HCT116 (cell line): Measurements from ENCODE around the gene GDPD2. TPM values are rescaled to one million over a fixed set of nuclear protein-coding genes. Genes with fewer than 3 reads are reported as not detected.

Source experiments
- ATAC-seq: fragments of 200-7000 bp; cut with Tn5 transposase; 2 replicates; pipeline ENCODE4 v1.9.1; 2020; ENCODE audit warnings: mild to moderate bottlenecking, moderate library complexity
- BruUV-seq: library from RNA; stranded (reverse); fragments of 400-500 nt; replicated peaks from 2 replicates; lab custom pipeline; 2021; lab: Mats Ljungman, UMichigan
- CTCF ChIA-PET: fragments of 300-600 bp; sonication (Branson Sonifier 250); formaldehyde crosslinking; loops from one replicate; lab custom pipeline; 2021; ENCODE audit warnings: antibody characterized with exemption; lab: Charles Lee
- POLR2A ChIA-PET: fragments of 300-600, 350-600 bp; sonication (Branson Sonifier 250); formaldehyde crosslinking; loops from one replicate; lab custom pipeline; 2021; ENCODE audit warnings: antibody characterized with exemption; lab: Charles Lee
- RAD21 ChIA-PET, 2 experiments: fragments of 300-600 bp; sonication (Branson Sonifier 250); formaldehyde crosslinking; loops; one replicate each; lab custom pipeline; 2023; ENCODE audit warnings: low total read pairs in 2 of 2; ENCODE audit not compliant: uncharacterized antibody in 2 of 2, unreplicated experiment in 2 of 2, low non-redundant PET in 1 of 2; lab: Charles Lee
- DNase-seq: peaks from one replicate; pipeline ENCODE4 v3.0.0-alpha.2; 2010; ENCODE audit warnings: low read depth, low spot score
- H2AFZ ChIP-seq: fragments of 200-600 bp; shearing (Covaris generic), sonication (generic); 2 replicates; pipeline ENCODE4 v1.6.1; 2017; ENCODE audit warnings: low read depth, mixed run types, mixed read lengths, antibody characterized with exemption, low read length; ENCODE audit not compliant: poor library complexity, severe bottlenecking
- H3K27ac ChIP-seq: 2 replicates; pipeline ENCODE4 v1.5.1; 2012; ENCODE audit warnings: low read depth, low read length
- H3K27me3 ChIP-seq: fragments of 200-600 bp; sonication (generic); 2 replicates; pipeline ENCODE4 v1.6.1; 2016; ENCODE audit warnings: mixed run types, low read length, mixed read lengths; ENCODE audit not compliant: insufficient read depth
- H3K36me3 ChIP-seq, 2 experiments: fragments of 200-500 bp in 1 of 2; fragments of 200-600 bp in 1 of 2; sonication (Bioruptor generic) in 1 of 2; sonication (generic) in 1 of 2; 2 replicates each; pipeline versions ENCODE4 v1.5.1 to v1.6.1; 2014 to 2016; ENCODE audit warnings: low read length in 2 of 2, inconsistent platforms in 1 of 2, mixed read lengths in 1 of 2, mixed run types in 1 of 2; ENCODE audit not compliant: insufficient read depth in 2 of 2, control insufficient read depth in 1 of 2
- H3K4me1 ChIP-seq, 2 experiments: fragments of 200-600 bp in 1 of 2; sonication (generic) in 1 of 2; 2 replicates each; pipeline versions ENCODE4 v1.5.1 to v1.6.1; 2012 to 2017; ENCODE audit warnings: low read length in 2 of 2, inconsistent platforms in 1 of 2, mild to moderate bottlenecking in 1 of 2, mixed read lengths in 1 of 2, mixed run types in 1 of 2, moderate library complexity in 1 of 2; ENCODE audit not compliant: insufficient read depth in 2 of 2, control insufficient read depth in 1 of 2
- H3K4me2 ChIP-seq: fragments of 200-600 bp; sonication (generic); 2 replicates; pipeline ENCODE4 v1.6.1; 2017; ENCODE audit warnings: mixed run types, low read length, mixed read lengths
- H3K4me3 ChIP-seq, 2 experiments: fragments of 200-600 bp in 1 of 2; sonication (generic) in 1 of 2; replicated peaks in 1 of 2; 2 replicates each; pipeline ENCODE4 v1.5.1; 2011 to 2016; ENCODE audit warnings: low read length in 2 of 2, control low read depth in 1 of 2, low read depth in 1 of 2, mild to moderate bottlenecking in 1 of 2, mixed read lengths in 1 of 2, mixed run types in 1 of 2
- H3K79me2 ChIP-seq: fragments of 200-600 bp; sonication (generic); 2 replicates; pipeline ENCODE4 v1.6.1; 2017; ENCODE audit warnings: mild to moderate bottlenecking, mixed run types, low read length, moderate library complexity, mixed read lengths; ENCODE audit not compliant: insufficient read depth
- H3K9ac ChIP-seq: fragments of 200-600 bp; sonication (generic); 2 replicates; pipeline ENCODE4 v1.6.1; 2016; ENCODE audit warnings: low read length, mixed read lengths
- H3K9me2 ChIP-seq: fragments of 200-600 bp; sonication (generic), shearing (Covaris generic); 2 replicates; pipeline ENCODE4 v1.6.1; 2017; ENCODE audit warnings: mixed run types, mild to moderate bottlenecking, moderate library complexity; ENCODE audit not compliant: insufficient read depth
- H3K9me3 ChIP-seq, 2 experiments: fragments of 200-500 bp in 1 of 2; fragments of 200-600 bp in 1 of 2; sonication (Bioruptor generic) in 1 of 2; sonication (generic) in 1 of 2; 2 replicates each; pipeline ENCODE4 v1.6.1; 2014 to 2017; ENCODE audit warnings: low read length in 2 of 2, mixed read lengths in 2 of 2, inconsistent platforms in 1 of 2, low read depth in 1 of 2, mild to moderate bottlenecking in 1 of 2, mixed run types in 1 of 2, moderate library complexity in 1 of 2; ENCODE audit not compliant: control insufficient read depth in 1 of 2, insufficient read depth in 1 of 2
- H4K20me1 ChIP-seq: fragments of 200-600 bp; sonication (generic), shearing (Covaris generic); 2 replicates; pipeline ENCODE4 v1.6.1; 2017; ENCODE audit warnings: mixed run types, mild to moderate bottlenecking, moderate library complexity; ENCODE audit not compliant: insufficient read depth
- CBX3 ChIP-seq: IDR thresholded peaks from 2 replicates; pipeline ENCODE4 v1.6.1; 2012; ENCODE audit warnings: low read depth
- CEBPB ChIP-seq: IDR thresholded peaks from 2 replicates; pipeline ENCODE4 v1.6.1; 2012; ENCODE audit warnings: low read depth
- EGR1 ChIP-seq: IDR thresholded peaks from 2 replicates; pipeline ENCODE4 v1.6.1; 2012; ENCODE audit warnings: low read depth
- ELF1 ChIP-seq: IDR thresholded peaks from 2 replicates; pipeline ENCODE4 v1.6.1; 2012; ENCODE audit warnings: low read depth, borderline replicate concordance
- FOSL1 ChIP-seq: IDR thresholded peaks from 2 replicates; pipeline ENCODE4 v1.6.1; 2012; ENCODE audit warnings: low read depth
- POLR2A ChIP-seq: IDR thresholded peaks from 2 replicates; pipeline ENCODE4 v1.7.0; 2011; ENCODE audit warnings: borderline replicate concordance; ENCODE audit not compliant: insufficient read depth, insufficient read length; ENCODE audit errors: extremely low read depth
- POLR2AphosphoS5 ChIP-seq: IDR thresholded peaks from 2 replicates; pipeline ENCODE4 v1.6.1; 2011; ENCODE audit warnings: mild to moderate bottlenecking, low read depth, low read length, moderate library complexity
- SP1 ChIP-seq: IDR thresholded peaks from 2 replicates; pipeline ENCODE4 v1.6.1; 2012; ENCODE audit warnings: low read depth
- SRF ChIP-seq: IDR thresholded peaks from 2 replicates; pipeline ENCODE4 v1.6.1; 2012; ENCODE audit warnings: low read depth
- ZFX ChIP-seq: fragments of 450-650 bp; IDR thresholded peaks from 2 replicates; pipeline ENCODE4 v1.6.1; 2017
- intact Hi-C: fragments of 100-400 bp; cut with micrococcal nuclease; formaldehyde crosslinking; loops from 2 replicates; pipeline ENCODE4 v1.10.0; 2022
- total RNA-seq: library from RNA; stranded (reverse); gene quantifications from one replicate; pipeline ENCODE4 v1.2.1, GENCODE V29; 2021; ENCODE audit not compliant: unreplicated experiment
- TF ChIP-seq, protein P1 (sequence below), 3 experiments: fragments of 200-600 bp in 1 of 3; sonication (generic) in 1 of 3; IDR thresholded peaks in 2 of 3; conservative IDR thresholded peaks in 1 of 3; 2 replicates each; pipeline ENCODE4 v1.5.1; 2012 to 2017; ENCODE audit warnings: low read depth in 2 of 3, low read length in 2 of 3, antibody characterized with exemption in 1 of 3, borderline replicate concordance in 1 of 3, control low read depth in 1 of 3, mild to moderate bottlenecking in 1 of 3, mixed read lengths in 1 of 3, mixed run types in 1 of 3, moderate library complexity in 1 of 3; ENCODE audit not compliant: insufficient read depth in 1 of 3
- TF ChIP-seq, protein P2 (sequence below): IDR thresholded peaks from 2 replicates; pipeline ENCODE4 v1.6.1; 2012
- TF ChIP-seq, protein P3 (sequence below): IDR thresholded peaks from 2 replicates; pipeline ENCODE4 v1.6.1; 2012

GDPD2 gene
- total RNA-seq, 1 experiment from 2014 or later: not detected

GRCh38 chrX:70424801-70425200 lies 1.7 kb downstream of the GDPD2 start:
- BruUV-seq: no TSS peak

GRCh38 chrX:70426286-70427278 lies 3.5 kb downstream of the GDPD2 start:
- no peaks in the 10 kb centered on the region for H3K79me2 ChIP-seq
- ChIA-PET RAD21 (interaction anchor here in 1 of 2 experiments (0.7 kb wide), 1 partner anchor 238 kb away, joined by 7 read pairs; no protein-coding TSS in a partner anchor), CTCF (no interaction called here), POLR2A (no interaction called here)
- H3K9ac ChIP-seq: no peak overlapping the region
- H4K20me1 ChIP-seq: no peaks in the 10 kb centered on the region
- H3K9me2 ChIP-seq: no peaks in the 10 kb centered on the region
- no peak overlapping the region for H2AFZ ChIP-seq
- no peak for ATAC-seq
- no peak for TF ChIP-seq SP1
- TF ChIP-seq POLR2AphosphoS5: no peak
- TF ChIP-seq, protein P1, sequence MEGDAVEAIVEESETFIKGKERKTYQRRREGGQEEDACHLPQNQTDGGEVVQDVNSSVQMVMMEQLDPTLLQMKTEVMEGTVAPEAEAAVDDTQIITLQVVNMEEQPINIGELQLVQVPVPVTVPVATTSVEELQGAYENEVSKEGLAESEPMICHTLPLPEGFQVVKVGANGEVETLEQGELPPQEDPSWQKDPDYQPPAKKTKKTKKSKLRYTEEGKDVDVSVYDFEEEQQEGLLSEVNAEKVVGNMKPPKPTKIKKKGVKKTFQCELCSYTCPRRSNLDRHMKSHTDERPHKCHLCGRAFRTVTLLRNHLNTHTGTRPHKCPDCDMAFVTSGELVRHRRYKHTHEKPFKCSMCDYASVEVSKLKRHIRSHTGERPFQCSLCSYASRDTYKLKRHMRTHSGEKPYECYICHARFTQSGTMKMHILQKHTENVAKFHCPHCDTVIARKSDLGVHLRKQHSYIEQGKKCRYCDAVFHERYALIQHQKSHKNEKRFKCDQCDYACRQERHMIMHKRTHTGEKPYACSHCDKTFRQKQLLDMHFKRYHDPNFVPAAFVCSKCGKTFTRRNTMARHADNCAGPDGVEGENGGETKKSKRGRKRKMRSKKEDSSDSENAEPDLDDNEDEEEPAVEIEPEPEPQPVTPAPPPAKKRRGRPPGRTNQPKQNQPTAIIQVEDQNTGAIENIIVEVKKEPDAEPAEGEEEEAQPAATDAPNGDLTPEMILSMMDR (IDR thresholded peaks at IDR 0.05 in 2 of 3, conservative IDR thresholded peaks at IDR 0.05 in 1 of 3; ENCODE audit: borderline replicate concordance in 1 of 3, insufficient read depth in 1 of 3, low read depth in 2 of 3, low read length in 2 of 3): no peak
- H3K36me3 ChIP-seq: no peaks in the 10 kb centered on the region
- H3K27ac ChIP-seq: no peak overlapping the region
- H3K27me3 ChIP-seq: no peaks in the 10 kb centered on the region
- no peaks in the 10 kb centered on the region for H3K4me1 ChIP-seq
- no peak overlapping the region for H3K4me2 ChIP-seq
- DNase-seq: no peak
- BruUV-seq: no TSS peak
- H3K9me3 ChIP-seq: no peaks in the 10 kb centered on the region
- intact Hi-C loops: loop anchor here (10.0 kb wide), 1 partner anchor 238 kb away; no protein-coding TSS in a partner anchor
- H3K4me3 ChIP-seq: no peak overlapping the region

More at GRCh38 chrX:70424801-70425200, 1.7 kb downstream of the GDPD2 start:
- Histone ChIP-seq H3K4me1 (no peaks in the 10 kb centered on the region), H3K27ac (no peak overlapping the region), H3K9me3 (no peaks in the 10 kb centered on the region), H4K20me1 (no peaks in the 10 kb centered on the region), H3K36me3 (no peaks in the 10 kb centered on the region; a peak in 1 of 4 replicates), H3K9ac (no peak overlapping the region), H2AFZ (no peak overlapping the region), H3K9me2 (no peaks in the 10 kb centered on the region), H3K4me2 (no peak overlapping the region), H3K27me3 (no peaks in the 10 kb centered on the region), H3K4me3 (no peak overlapping the region), H3K79me2 (no peaks in the 10 kb centered on the region)
- ChIA-PET CTCF (interaction anchor here (2.3 kb wide), 1 partner anchor 9 kb away, joined by 8 read pairs; no protein-coding TSS in a partner anchor), POLR2A (no interaction called here), RAD21 (interaction anchor here in 1 of 2 experiments (0.7 kb wide), 1 partner anchor 525 kb away, joined by 3 read pairs; no protein-coding TSS in a partner anchor)
- TF ChIP-seq EGR1: no peak
- no peak for TF ChIP-seq SRF
- TF ChIP-seq POLR2A: no peak
- no peak for TF ChIP-seq SP1
- TF ChIP-seq, protein P2, sequence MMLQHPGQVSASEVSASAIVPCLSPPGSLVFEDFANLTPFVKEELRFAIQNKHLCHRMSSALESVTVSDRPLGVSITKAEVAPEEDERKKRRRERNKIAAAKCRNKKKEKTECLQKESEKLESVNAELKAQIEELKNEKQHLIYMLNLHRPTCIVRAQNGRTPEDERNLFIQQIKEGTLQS: no peak
- TF ChIP-seq ELF1: no peak
- TF ChIP-seq ZFX: no peak
- TF ChIP-seq FOSL1: no peak
- TF ChIP-seq, protein P3, sequence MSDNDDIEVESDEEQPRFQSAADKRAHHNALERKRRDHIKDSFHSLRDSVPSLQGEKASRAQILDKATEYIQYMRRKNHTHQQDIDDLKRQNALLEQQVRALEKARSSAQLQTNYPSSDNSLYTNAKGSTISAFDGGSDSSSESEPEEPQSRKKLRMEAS: no peak
- no peak for TF ChIP-seq CEBPB
- TF ChIP-seq CBX3: no peak
- intact Hi-C loops: loop anchor here (10.0 kb wide), 1 partner anchor 240 kb away; no protein-coding TSS in a partner anchor
- DNase-seq (no peak), ATAC-seq (no peak)
